Measurements from ENCODE around the gene BABAM2. TPM values are rescaled to one million over a fixed set of nuclear protein-coding genes. Genes with fewer than 3 reads are reported as not detected.
A peak's percentile ranks its signal among the peaks of the same experiment; 100 is the strongest.
"Not testable (repeated sequence)": the region's sequence is repeated elsewhere in the genome, so short reads cannot be mapped to it uniquely, and the experiment has no call there.

Gene BABAM2
- total RNA-seq, 1 donor from 2014 or later = 33.9 TPM

DNA sequence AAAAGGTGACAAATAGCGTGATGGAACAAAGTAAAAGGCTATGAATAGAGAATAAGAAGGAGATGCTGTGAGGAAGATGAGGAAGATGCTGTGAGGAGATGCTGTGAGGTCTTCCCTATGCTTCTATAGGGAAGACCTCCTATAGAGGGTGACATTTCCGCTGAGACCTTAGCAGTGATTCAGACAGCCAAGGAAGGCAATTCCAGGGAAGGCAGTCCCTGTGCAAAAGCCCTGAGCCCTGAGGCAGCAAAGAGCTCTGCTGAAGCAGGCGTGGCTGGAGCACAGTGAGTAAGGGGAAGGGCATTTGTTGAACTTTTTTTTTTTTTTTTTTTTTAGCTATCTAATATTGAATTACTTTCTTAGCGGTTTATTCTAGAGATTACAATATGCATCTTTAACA is 359.5 kb downstream of the BABAM2 start:
- H3K27me3 Mint-ChIP-seq (ENCODE audit: low read depth) = no peaks in the 10 kb centered on the region
- peaks cover 25% of the 10 kb centered on the region for H3K4me1 Mint-ChIP-seq (ENCODE audit: low read depth)
- no peak overlapping the region for H3K4me3 Mint-ChIP-seq (ENCODE audit: unreplicated experiment)
- no peak for DNase-seq (ENCODE audit: low spot score)
- TF ChIP-seq, protein P1, sequence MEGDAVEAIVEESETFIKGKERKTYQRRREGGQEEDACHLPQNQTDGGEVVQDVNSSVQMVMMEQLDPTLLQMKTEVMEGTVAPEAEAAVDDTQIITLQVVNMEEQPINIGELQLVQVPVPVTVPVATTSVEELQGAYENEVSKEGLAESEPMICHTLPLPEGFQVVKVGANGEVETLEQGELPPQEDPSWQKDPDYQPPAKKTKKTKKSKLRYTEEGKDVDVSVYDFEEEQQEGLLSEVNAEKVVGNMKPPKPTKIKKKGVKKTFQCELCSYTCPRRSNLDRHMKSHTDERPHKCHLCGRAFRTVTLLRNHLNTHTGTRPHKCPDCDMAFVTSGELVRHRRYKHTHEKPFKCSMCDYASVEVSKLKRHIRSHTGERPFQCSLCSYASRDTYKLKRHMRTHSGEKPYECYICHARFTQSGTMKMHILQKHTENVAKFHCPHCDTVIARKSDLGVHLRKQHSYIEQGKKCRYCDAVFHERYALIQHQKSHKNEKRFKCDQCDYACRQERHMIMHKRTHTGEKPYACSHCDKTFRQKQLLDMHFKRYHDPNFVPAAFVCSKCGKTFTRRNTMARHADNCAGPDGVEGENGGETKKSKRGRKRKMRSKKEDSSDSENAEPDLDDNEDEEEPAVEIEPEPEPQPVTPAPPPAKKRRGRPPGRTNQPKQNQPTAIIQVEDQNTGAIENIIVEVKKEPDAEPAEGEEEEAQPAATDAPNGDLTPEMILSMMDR (IDR thresholded peaks at IDR 0.05) = peak; percentile 50
- H3K9me3 Mint-ChIP-seq (ENCODE audit: low read depth) = no peaks in the 10 kb centered on the region
- H3K27ac Mint-ChIP-seq (ENCODE audit: unreplicated experiment) = peak overlapping the region; percentile 66
- peaks cover 2% of the 10 kb centered on the region for H3K36me3 Mint-ChIP-seq (ENCODE audit: low read depth)

DNA sequence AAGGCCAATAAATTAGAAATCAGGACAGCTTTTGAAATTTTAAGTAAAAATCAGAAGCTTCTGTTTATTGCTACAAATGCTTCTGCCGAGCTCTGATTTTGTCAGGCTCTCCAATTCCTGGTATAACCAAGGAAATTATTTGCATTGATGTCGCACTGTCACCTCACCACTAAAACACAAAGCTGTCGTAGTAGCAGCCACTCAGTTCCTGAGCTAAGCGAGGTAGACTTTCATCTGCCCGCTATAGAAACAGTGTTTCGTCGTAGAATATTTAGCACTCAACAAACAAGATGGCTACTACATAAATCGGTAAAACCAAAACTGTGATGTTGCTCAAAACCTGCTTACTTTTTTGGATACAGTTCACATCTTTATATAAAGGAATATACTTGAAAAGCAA is 360.8 kb downstream of the BABAM2 start:
- Mint-ChIP-seq H3K27me3 (ENCODE audit: low read depth) (no peaks in the 10 kb centered on the region), H3K9me3 (ENCODE audit: low read depth) (no peaks in the 10 kb centered on the region), H3K27ac (ENCODE audit: unreplicated experiment) (no peak overlapping the region), H3K4me3 (ENCODE audit: unreplicated experiment) (no peak overlapping the region), H3K4me1 (ENCODE audit: low read depth) (peaks cover 25% of the 10 kb centered on the region), H3K36me3 (ENCODE audit: low read depth) (peaks cover under 1% of the 10 kb centered on the region)
- no peak for DNase-seq (ENCODE audit: low spot score)
- TF ChIP-seq, protein P1 (IDR thresholded peaks at IDR 0.05) = no peak

DNA sequence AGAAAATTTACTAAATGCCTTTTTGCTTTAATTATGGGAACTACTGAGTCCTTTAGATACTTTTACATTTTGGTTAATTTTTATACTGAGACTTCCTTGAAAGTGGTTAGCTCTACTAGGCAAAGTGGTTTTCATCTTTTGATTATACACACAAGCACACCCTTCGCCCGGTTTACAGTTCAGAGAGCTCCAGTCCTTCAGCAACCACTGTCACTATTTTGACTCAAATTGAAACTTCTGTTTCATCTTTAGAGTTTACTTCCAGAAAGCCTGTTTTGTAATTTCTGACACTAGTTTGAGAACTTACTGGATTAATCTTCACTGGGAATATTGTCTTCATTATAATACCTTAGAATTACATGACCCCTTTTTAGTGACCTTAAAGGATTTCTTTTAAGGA is 361.8 kb downstream of the BABAM2 start:
- Mint-ChIP-seq H3K27me3 (ENCODE audit: low read depth) (no peaks in the 10 kb centered on the region), H3K4me1 (ENCODE audit: low read depth) (peaks cover 21% of the 10 kb centered on the region), H3K4me3 (ENCODE audit: unreplicated experiment) (no peak overlapping the region), H3K9me3 (ENCODE audit: low read depth) (no peaks in the 10 kb centered on the region), H3K36me3 (ENCODE audit: low read depth) (peaks cover 1% of the 10 kb centered on the region), H3K27ac (ENCODE audit: unreplicated experiment) (no peak overlapping the region)
- TF ChIP-seq, protein P1 (IDR thresholded peaks at IDR 0.05) = no peak
- DNase-seq (ENCODE audit: low spot score) = no peak

DNA sequence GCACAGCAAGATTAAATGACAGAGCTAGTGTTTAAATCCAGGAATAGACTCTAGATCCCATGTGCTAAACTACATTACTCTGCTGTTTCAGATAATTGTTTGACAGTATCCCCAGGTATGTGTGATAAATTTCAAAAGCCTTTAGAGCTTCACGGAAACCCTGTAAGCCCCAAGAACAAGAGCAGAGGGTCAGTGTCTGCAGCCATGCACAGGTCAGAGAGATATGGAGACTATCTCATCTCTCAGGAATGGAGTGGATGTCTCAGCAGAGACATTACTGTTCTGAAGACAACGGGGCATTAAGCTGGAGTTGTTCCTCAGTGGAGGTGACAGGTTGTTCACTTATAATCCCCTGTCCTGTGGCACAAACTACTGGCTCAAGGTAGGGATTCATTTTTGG is 363.0 kb downstream of the BABAM2 start:
- Mint-ChIP-seq H3K4me3 (ENCODE audit: unreplicated experiment) (no peak overlapping the region), H3K9me3 (ENCODE audit: low read depth) (no peaks in the 10 kb centered on the region), H3K27ac (ENCODE audit: unreplicated experiment) (no peak overlapping the region), H3K36me3 (ENCODE audit: low read depth) (peaks cover 2% of the 10 kb centered on the region), H3K27me3 (ENCODE audit: low read depth) (no peaks in the 10 kb centered on the region), H3K4me1 (ENCODE audit: low read depth) (peaks cover 16% of the 10 kb centered on the region)
- TF ChIP-seq, protein P1 (IDR thresholded peaks at IDR 0.05) = no peak
- DNase-seq (ENCODE audit: low spot score) = no peak

DNA sequence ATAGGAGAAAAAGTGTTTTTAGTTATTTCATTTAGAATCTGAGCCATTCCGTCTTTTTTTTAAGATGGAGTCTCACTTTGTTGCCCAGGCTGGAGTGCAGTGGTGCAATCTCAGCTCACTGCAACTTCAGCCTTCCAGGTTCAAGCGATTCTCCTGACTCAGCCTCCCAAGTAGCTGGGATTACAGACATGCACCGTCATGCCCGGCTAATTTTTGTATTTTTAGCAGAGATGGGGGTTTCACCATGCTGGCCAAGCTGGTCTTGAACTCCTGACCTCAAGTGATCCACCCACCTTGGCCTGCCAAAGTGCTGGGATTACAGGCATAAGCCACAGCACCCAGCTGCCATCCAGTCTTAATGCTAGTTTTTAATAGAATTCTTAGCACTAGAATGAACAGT is 364.7 kb downstream of the BABAM2 start:
- H3K27ac Mint-ChIP-seq (ENCODE audit: unreplicated experiment); H3K4me3 Mint-ChIP-seq (ENCODE audit: unreplicated experiment); H3K4me1 Mint-ChIP-seq (ENCODE audit: low read depth); H3K9me3 Mint-ChIP-seq (ENCODE audit: low read depth); H3K27me3 Mint-ChIP-seq (ENCODE audit: low read depth); DNase-seq (ENCODE audit: low spot score); H3K36me3 Mint-ChIP-seq (ENCODE audit: low read depth): not testable (repeated sequence)

DNA sequence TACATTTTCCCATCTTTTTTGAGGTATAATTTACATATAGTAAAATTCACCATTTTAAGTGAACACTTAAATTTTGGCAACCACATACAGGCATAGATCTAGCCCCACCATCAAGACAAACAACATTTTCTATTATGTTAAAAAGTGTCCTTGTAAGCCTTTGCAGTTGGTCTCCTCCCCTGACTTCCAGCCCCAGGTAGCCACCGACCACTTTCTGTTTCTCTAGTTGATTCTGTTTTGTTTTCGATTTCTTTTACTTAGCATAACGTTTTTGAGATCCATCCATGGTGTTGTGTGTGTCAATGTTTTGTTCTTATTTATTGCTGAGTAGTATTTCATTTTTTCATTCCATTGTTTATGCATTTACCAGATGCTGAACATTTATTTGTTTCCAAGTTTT is 366.7 kb downstream of the BABAM2 start:
- Mint-ChIP-seq H3K36me3 (ENCODE audit: low read depth) (peaks cover 5% of the 10 kb centered on the region), H3K27me3 (ENCODE audit: low read depth) (no peaks in the 10 kb centered on the region), H3K27ac (ENCODE audit: unreplicated experiment) (no peak overlapping the region), H3K9me3 (ENCODE audit: low read depth) (peaks cover 2% of the 10 kb centered on the region), H3K4me1 (ENCODE audit: low read depth) (no peaks in the 10 kb centered on the region), H3K4me3 (ENCODE audit: unreplicated experiment) (no peak overlapping the region)
- no peak for DNase-seq (ENCODE audit: low spot score)
- TF ChIP-seq, protein P1 (IDR thresholded peaks at IDR 0.05) = no peak

DNA sequence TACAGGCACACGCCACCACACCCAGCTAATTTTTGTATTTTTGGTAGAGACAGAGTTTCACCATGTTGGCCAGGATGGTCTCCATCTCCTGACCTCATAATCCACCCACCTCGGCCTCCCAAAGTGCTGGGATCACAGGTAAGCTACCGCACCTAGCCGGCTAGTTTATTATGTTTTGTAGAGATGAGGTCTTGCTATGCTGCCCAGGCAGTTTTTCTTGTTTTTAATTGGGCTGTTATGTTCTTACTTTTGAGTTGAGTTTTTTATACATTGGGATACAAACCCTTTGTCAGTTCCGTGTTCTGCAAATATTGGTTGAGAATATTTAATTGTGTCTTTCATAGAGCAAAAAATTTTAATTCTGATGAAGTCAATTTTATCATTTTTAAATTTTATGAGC is 368.7 kb downstream of the BABAM2 start:
- not testable (repeated sequence) for H3K4me1 Mint-ChIP-seq (ENCODE audit: low read depth); DNase-seq (ENCODE audit: low spot score); H3K9me3 Mint-ChIP-seq (ENCODE audit: low read depth); H3K27me3 Mint-ChIP-seq (ENCODE audit: low read depth); H3K27ac Mint-ChIP-seq (ENCODE audit: unreplicated experiment); H3K36me3 Mint-ChIP-seq (ENCODE audit: low read depth); H3K4me3 Mint-ChIP-seq (ENCODE audit: unreplicated experiment)
